COR-L47 (cell line): Measurements from ENCODE around the gene SCNN1B.
"Not testable (repeated sequence)": the region's sequence is repeated elsewhere in the genome, so short reads cannot be mapped to it uniquely, and the experiment has no call there.

Experiments
- DNase-seq: peaks from one replicate; lab custom pipeline; 2025; lab: John Stamatoyannopoulos, UW

Gene SCNN1B

DNA sequence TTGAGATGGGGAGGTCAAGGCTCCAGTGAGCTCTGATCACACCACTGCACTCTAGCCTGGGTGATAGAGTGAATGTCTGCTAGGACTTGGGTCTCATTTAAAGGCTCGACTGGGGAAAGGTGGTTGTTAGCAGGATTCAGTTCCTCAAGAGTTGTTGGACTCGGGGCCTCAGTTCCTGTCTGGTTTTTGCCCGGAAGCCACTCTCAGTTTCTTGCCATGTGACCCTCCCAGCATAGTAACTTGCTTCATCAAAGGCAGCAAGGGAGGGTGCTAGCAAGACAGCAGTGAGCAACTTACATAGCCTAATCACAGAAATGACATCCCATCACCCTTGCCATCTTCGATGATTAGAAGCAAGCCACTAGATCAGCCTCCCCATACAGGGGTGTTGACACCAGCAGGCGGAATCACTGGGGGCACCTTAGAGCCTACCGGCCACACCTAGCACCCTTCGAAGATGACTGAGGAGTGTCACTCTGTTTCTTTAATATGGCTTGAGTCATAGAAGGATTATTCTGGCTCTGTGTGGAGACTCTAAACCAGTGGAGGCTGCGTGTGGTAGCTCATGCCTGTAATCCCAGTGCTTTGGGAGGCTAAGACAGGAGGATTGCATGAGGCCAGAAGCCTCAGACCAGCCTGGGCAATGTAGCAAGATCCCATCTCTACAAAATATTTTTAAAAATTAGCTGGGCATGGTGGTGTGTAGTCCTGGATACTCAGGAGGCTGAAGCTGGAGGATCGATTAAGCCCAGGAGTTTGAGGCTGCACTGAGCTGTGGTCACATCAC lies 13.2 kb upstream of the SCNN1B start:
- no peak for DNase-seq

GRCh38 chr16:23290189-23291062 lies 11.7 kb upstream of the SCNN1B start:
- DNase-seq: no peak

DNA sequence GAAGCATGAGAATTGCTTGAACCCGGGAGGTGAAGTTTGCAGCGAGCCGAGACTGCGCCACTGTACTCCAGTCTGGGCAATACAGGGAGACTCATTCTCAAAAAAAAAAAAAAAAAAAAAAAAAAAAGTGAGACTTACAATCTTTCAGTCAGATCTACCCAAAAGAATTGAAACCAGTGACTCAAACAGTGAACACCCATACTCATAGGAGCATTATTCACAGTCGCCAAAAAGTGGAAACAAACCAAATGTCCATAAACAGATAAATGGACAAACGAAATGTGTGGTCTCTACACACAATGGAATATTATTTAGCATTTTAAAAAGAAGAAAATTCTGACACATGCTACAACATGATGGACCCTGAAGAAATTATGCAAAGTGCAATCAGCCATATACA lies 9.1 kb upstream of the SCNN1B start:
- DNase-seq: no peak

DNA sequence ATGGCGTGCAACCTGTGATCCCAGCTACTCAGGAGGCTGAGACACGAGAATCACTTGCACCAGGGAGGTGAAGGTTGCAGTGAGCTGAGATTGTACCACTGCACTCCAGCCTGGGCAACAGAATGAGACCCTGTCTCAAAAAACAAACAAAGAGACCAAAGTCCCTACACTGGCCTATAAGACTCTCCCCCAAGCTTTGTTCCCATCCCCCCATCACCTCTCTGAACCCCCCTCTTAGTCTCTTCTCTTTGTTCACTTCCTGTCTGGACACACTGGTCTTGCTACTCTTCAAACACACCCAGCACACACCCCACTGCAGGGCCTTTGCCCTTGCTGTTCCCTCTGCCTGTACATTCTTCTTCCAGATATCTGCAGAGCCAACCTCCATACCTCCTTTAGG lies 7.8 kb upstream of the SCNN1B start:
- DNase-seq: no peak

GRCh38 chr16:23296994-23297393 lies 5.1 kb upstream of the SCNN1B start:
- peak; percentile 29 for DNase-seq

DNA sequence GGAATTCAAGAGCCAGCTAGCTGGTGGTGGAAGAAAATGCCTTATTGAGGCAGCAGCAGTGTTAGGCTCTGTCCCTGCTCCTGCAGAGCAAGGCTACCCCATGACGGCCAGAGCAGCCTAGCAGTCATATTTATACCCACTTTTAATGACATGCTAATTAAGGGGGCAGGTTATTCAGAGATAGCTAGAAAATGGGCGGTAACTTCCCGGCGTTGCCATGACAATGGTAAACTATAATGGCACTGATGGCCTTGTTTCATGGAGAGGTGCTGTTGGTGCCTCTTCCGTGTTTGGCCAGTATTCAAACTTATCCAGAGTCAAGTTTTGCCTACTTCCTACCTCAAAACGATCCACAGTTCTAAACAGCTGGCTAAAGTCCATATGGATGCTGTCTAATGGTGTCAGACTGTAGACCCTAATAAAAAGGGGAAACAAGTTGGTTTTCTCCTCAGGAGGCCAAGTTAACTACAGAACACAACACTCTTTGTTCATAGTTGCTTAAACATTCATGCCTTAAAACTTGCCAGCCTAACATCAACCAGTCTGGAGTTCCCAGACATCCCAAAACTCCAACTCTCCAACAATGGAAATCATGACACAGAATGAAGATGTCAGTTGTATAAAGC lies 3.7 kb upstream of the SCNN1B start:
- DNase-seq: no peak

DNA sequence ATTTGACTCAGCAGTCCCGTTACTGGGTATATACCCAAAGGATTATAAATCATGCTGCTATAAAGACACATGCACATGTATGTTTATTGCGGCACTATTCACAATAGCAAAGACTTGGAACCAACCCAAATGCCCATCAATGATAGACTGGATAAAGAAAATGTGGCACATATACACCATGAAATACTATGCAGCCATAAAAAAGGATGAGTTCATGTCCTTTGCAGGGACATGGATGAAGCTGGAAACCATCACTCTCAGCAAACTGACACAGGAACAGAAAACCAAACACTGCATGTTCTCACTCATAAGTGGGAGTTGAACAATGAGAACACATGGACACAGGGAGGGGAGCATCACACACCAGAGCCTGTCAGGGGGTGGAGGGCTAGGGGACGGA lies 2.3 kb upstream of the SCNN1B start:
- DNase-seq: not testable (repeated sequence)

DNA sequence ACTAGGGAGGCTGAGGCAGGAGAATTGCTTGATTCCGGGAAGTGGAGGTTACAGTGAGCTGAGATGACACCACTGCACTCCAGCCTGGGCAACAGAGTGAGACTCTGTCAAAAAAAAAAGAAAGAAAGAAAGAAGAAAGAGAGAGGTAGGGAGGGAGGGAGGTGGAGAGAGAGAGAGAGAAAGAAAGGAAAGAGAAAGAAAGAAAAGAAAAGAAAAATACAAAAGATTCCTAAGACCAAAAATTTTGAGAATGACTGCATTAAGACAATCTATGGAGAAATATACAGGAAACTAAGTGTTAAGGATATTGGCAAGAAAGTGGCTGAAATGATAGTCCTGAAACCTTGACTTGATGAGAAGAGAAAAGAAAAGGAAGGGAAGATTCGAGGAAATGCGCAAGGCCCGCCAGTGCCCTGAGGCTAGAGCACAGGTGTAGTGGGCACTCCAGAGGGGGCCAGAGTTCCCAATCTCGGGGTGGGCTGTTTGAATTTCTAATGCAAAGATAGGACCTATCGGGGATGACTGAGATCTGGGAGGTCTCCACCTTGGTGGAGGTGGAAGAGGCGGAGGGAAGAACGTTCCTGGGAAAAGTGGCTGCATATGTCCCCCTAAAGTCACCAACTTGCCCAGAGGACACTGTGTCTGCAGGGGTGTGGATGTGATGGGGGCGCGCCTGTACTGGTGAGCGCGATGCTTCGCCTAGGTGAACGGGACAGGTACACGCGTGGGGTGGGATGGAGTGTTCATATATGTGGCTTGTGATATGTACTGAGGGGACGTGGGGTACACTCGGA lies 654 bp upstream of the SCNN1B start:
- no peak for DNase-seq

DNA sequence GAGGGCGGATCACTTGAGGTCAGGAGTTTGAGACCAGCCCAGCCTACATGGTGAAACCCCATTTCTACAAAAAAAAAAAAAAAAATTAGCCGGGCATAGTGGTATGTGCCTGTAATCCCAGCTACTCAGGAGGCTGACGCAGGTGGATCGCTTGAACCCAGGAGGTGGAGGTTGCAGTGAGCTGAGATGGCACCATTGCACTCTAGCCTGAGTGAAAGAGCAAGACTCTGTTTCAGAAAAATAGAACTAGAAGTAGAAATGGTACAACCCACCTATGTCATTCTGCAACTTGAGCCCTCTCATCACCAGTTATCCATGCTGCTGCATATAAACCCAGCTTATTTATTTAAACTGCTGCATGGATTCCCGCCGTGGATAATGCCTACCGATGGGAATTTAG lies 1.6 kb downstream of the SCNN1B start:
- no peak for DNase-seq

DNA sequence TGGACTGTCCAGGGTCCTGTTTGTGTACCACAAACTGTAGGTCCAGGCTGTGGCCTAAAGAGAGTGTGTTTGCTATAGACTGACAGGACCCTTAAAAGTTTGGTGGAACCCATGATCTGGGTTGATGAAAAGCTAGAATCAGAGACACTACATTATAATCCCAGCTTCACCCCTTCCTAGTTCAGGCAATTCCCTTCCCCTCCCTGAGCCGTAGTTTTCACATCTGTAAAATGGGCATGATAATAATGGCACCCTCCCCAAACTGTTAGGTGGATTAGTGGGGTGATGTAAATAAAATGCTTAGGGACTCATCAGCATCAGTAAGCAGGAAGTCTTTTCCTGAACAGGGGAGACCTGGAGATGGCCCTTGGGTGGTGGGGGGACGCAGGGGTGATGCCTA lies 2.5 kb downstream of the SCNN1B start:
- DNase-seq: no peak

- no peak for DNase-seq
These were observed 4.3 kb downstream of the SCNN1B start for GRCh38 chr16:23306199-23307100.

GRCh38 chr16:23310217-23310616 lies 8.1 kb downstream of the SCNN1B start:
- DNase-seq: no peak

DNA sequence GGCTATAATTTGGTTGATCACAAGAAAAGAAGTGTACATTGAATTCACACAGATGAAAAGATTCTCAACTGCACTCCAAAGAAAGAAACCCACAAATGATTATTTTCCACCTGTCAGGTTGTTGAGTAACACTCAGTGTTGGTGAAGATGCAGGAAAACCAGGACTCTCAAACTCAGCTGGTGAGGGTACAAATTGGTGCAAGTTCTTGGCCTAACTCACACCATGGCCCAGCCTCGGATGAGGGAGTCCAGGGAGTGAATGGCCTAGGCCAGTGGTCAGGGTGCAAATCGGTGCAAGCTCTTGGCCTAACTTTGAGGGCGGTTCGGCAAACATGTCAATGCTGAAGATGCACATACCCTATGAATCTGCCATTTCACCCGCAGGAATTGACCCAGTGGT lies 8.6 kb downstream of the SCNN1B start:
- DNase-seq: no peak

DNA sequence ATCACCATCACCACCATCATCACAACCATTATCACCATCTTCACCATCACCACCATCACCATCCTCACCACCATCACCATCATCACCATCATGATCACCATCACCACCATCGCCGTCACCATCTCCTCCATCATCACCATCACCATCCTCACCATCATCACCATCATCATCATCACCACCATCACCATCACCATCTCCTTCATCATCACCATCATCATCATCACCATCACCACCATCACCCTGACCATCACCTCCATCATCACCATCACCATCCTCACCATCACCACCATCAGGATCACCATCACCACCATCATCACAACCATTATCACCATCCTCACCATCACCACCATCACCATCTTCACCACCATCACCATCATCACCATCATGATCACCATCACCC lies 14.1 kb downstream of the SCNN1B start:
- DNase-seq: no peak

- no peak for DNase-seq
These were observed 14.6 kb downstream of the SCNN1B start for GRCh38 chr16:23316634-23317265.

DNA sequence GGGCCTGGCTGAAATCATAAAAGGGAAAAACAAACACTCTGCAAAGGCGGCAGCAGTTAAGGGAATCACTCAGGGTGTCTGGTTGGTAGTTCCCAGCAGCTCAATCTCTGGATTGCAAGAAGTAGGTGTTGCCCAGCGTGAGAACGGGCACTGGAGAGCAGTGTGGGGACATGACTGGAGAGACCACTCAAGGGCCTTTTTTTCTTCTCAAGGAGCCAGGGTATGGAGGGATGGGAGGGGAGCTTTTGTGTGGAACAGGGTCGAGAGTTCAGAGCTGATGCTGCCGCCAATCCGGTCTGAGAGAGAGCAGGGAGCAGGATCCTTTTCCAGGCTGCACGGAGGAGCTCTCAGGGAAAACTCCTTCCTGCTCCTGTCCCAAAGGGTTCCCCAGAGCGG lies 15.2 kb downstream of the SCNN1B start:
- peak; percentile 36 for DNase-seq

DNA sequence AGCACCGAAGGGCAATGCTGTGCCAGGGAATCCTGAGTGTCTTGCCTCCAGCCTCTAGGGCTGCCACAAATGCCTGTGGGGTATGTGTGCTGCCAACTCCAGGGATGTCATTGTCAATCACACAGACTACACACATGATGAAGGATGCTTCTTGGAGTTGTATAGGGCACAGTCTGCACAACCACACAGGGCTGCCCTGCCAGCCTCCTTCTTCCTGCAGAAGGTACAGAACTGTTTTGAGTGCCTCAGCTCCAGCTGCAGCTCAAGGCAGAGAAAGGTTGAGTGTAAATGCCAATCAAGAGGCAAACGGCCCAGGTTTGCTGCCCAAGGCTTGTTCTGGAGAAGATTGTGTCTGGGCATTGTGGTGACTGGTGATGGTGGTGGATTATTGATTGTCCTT lies 15.6 kb downstream of the SCNN1B start:
- DNase-seq: no peak

DNA sequence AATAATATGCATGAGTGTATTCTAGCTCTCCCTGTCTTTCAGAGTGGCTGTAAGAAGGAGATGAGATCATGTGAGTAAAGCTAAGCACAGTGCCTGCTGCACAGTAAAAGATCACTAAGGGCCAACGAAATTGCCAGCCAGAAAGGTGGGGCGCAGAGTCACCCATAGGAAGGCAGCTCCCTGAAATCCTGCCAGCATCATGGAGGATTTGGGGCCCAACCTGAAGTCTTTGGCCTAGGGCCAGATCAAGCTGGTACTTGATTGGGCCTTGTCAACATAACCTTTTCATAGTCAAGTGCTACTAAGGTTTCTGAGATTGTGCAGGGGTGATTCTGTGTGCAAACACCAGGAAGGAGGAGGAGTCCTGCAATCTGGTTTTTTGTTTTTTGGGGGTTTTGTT lies 16.5 kb downstream of the SCNN1B start:
- peak; percentile 16 for DNase-seq

GRCh38 chr16:23319861-23320615 lies 17.9 kb downstream of the SCNN1B start:
- no peak for DNase-seq

GRCh38 chr16:23320693-23321092 lies 18.6 kb downstream of the SCNN1B start:
- DNase-seq: no peak
